Bronchial epithelial cell (primary cell): ENCODE results near the gene BTBD8. TPM values are rescaled to one million over a fixed set of nuclear protein-coding genes. Genes with fewer than 3 reads are reported as not detected.

Experiments used
- DNase-seq: peaks from one replicate; pipeline ENCODE4 v3.0.0-alpha.2; 2010; ENCODE audit warnings: low read depth
- FAIRE-seq: peaks from 2 replicates; lab custom pipeline; 2011; peaks lifted over from hg19 to GRCh38; lab: Jason Lieb, UNC
- H3K27me3 ChIP-seq: 2 replicates; pipeline ENCODE4 v1.5.1; 2011; ENCODE audit warnings: low read length; ENCODE audit not compliant: control insufficient read depth, insufficient read depth
- H3K36me3 ChIP-seq: 2 replicates; pipeline ENCODE4 v1.5.1; 2011; ENCODE audit warnings: low read length; ENCODE audit not compliant: control insufficient read depth, insufficient read depth
- H3K4me3 ChIP-seq: 2 replicates; pipeline ENCODE4 v1.5.1; 2011; ENCODE audit warnings: mild to moderate bottlenecking, low read depth, low read length, control low read depth
- total RNA-seq: library from RNA; depleted of rRNA; stranded (reverse); fragments of >200 nt; gene quantifications from 2 replicates; pipeline ENCODE4 v1.2.1, GENCODE V29; 2014
- TF ChIP-seq, protein P1 (sequence below): IDR thresholded peaks from 2 replicates; pipeline ENCODE4 v1.5.1; 2011; ENCODE audit warnings: mild to moderate bottlenecking, moderate library complexity, low read length, control low read depth, inconsistent platforms; ENCODE audit not compliant: insufficient read depth, severe bottlenecking

BTBD8 gene
- total RNA-seq, 1 donor from 2014 or later: 2.6 TPM

DNA sequence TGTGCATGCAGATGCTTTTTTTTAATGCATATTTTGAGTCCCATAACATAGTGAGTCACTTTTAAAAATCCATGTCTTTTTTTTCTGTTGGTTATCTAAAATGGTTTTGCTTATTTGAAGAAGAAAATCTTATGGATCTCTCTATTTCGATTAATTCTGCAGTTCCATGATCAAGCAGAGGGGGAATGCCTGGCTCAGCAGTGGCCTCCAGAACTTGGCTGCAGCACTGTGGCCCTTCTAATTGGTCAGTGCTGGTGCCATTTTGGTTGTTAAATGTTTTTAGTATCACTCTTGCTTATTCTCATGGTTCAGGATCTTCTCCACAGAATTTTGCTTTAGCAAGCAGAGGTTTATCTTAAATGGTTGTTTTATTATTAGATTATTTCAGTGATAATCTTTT, 39.2 kb upstream of the BTBD8 start:
- TF ChIP-seq, protein P1, sequence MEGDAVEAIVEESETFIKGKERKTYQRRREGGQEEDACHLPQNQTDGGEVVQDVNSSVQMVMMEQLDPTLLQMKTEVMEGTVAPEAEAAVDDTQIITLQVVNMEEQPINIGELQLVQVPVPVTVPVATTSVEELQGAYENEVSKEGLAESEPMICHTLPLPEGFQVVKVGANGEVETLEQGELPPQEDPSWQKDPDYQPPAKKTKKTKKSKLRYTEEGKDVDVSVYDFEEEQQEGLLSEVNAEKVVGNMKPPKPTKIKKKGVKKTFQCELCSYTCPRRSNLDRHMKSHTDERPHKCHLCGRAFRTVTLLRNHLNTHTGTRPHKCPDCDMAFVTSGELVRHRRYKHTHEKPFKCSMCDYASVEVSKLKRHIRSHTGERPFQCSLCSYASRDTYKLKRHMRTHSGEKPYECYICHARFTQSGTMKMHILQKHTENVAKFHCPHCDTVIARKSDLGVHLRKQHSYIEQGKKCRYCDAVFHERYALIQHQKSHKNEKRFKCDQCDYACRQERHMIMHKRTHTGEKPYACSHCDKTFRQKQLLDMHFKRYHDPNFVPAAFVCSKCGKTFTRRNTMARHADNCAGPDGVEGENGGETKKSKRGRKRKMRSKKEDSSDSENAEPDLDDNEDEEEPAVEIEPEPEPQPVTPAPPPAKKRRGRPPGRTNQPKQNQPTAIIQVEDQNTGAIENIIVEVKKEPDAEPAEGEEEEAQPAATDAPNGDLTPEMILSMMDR: no peak
- FAIRE-seq (no peak), DNase-seq (no peak)
- no peaks in the 10 kb centered on the region for H3K27me3 ChIP-seq
- no peak overlapping the region for H3K4me3 ChIP-seq
- no peaks in the 10 kb centered on the region for H3K36me3 ChIP-seq

DNA sequence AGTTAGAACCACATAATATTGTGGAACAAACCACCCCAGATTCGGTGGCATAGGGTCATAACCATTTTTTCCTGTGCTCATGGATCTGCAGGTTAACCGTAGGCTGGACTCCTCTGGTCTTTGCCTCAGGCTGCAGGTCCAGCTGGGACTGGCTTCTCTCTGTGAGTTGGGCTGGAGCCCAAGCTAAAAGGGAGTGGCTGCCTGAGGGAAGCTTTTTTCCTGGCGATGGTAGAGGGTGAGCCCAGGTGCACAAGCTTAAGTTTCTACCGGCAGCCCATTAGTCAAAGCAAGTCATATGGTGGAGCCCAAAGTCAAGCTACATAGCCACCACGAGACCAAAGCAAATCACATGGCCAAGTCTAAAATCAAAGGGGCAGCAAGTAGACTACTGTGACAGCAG, 36.5 kb upstream of the BTBD8 start:
- no peak for FAIRE-seq
- TF ChIP-seq, protein P1: no peak
- peak; percentile 30 for DNase-seq

DNA sequence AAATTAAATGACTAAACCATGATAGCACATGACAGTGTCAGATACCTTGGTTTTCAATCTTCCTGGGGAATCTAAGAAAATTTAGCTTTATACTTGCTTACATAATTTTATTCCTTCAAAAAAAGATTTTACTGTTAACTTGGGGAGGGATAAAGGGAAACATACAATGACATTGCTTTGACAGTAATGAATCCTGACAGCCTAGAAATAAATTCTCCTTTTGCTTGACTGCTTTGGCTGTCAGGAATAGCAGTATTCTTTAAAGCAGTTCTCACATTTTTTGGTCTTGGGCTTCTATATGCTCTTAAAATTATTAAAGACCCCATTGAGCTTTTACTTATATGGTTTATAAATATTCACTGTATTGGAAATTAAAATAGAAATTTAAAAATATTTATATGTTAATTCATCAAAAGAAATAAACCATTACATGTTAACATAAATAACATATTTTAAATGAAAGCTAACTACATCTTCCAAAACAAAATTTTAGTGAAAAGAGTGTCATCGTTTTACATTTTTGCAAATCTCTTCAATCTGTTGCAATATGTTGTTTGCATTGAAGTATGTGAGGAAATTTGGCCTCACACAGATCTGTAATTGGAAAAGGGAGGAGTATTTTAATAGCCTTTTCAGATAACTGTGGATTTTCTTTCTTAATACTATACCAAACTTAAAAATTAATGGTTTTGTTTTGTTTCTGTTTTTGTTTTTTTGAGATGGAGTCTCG, 34.2 kb upstream of the BTBD8 start:
- Histone ChIP-seq H3K36me3 (no peaks in the 10 kb centered on the region), H3K4me3 (no peak overlapping the region), H3K27me3 (no peaks in the 10 kb centered on the region)
- FAIRE-seq (no peak), DNase-seq (no peak)
- TF ChIP-seq, protein P1: no peak

More for the DNA sequence above, 36.5 kb upstream of the BTBD8 start:
- Histone ChIP-seq H3K36me3 (no peaks in the 10 kb centered on the region), H3K4me3 (no peak overlapping the region), H3K27me3 (no peaks in the 10 kb centered on the region)

DNA sequence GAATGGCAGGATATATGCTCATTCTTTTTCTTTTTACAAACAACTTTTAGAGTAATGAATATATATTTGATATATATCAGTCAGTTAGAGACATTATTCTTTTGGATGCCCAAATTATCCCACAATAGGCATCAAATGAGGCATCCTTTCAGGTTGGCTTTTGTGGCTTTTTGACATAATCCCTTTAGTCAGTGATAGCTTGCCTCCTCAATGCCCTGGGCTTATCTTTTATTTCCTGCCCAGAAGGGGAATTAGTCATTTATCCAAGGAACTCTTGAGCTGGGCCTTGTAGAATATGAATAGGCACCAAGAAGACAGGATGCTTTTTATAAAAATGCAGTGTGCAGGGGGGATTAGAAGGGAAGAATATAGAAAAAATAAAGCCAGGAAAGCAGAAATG, 28.2 kb upstream of the BTBD8 start:
- TF ChIP-seq, protein P1: no peak
- H3K27me3 ChIP-seq: no peaks in the 10 kb centered on the region
- no peak for FAIRE-seq
- no peak overlapping the region for H3K4me3 ChIP-seq
- no peaks in the 10 kb centered on the region for H3K36me3 ChIP-seq
- no peak for DNase-seq

DNA sequence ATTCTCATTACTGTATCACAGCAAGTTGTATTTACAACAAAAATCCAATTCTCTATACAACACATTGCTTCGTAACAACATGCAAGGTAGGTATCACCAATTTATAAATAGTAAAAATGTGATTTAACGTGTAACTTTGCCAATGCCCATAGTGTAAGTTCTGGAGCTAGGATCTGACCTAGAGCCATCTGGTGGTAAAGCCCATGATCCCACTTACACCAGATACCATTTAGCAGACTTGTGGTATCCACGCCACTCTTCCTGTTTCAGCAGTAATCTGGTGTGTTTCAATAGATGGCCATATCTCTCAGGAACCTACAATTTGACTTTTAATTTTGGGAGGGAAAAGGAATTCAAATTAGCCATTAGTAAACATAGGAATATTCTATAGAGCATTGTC, 15.1 kb upstream of the BTBD8 start:
- Histone ChIP-seq H3K4me3 (no peak overlapping the region), H3K36me3 (no peaks in the 10 kb centered on the region), H3K27me3 (no peaks in the 10 kb centered on the region)
- DNase-seq: no peak
- no peak for FAIRE-seq
- TF ChIP-seq, protein P1: no peak

DNA sequence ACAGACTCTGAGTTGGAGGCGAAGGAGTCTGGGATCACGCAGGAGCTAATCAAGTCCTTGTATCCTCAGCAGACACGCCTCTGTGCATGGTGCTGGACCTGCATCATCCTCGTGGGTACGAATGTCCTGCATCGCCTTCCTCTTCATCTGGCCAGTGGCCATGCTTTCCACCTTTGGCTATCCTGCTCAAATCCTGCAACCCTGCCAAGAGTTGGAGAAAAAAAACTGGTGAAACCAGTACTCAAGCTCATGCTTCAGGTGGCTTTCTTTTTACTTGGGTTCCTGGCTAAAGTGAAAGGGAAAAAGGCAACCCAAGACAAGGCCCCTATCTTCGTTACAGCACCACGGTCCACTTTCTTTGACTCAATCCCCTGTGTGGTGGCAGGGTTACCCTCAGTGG, 13.8 kb upstream of the BTBD8 start:
- H3K36me3 ChIP-seq: no peaks in the 10 kb centered on the region
- H3K4me3 ChIP-seq: no peak overlapping the region
- DNase-seq: no peak
- TF ChIP-seq, protein P1: no peak
- H3K27me3 ChIP-seq: no peaks in the 10 kb centered on the region
- no peak for FAIRE-seq
